IMR-90 (cell line): ENCODE results near the gene HPCAL4.

ENCODE experiments used
- CTCF ChIP-seq: conservative IDR thresholded peaks from 2 replicates; pipeline ENCODE4 v1.5.1; 2012; ENCODE audit warnings: mild to moderate bottlenecking, low read depth, low read length, improper control_type of control experiment
- POLR2A ChIP-seq: IDR thresholded peaks from 2 replicates; pipeline ENCODE4 v1.6.1; 2012; ENCODE audit warnings: mild to moderate bottlenecking, low read depth, low read length

GRCh38 chr1:39647247-39647646 is 44.0 kb downstream of the HPCAL4 start:
- no peak for TF ChIP-seq CTCF
- TF ChIP-seq POLR2A = no peak
